Measurements from ENCODE around the gene SIMC1. TPM values are rescaled to one million over a fixed set of nuclear protein-coding genes. Genes with fewer than 3 reads are reported as not detected.

SIMC1 gene
- total and polyA plus RNA-seq, 2 donors (not counting 3 experiments of a cell fraction or from before 2014, with no cell fraction given) = 9.0 to 16.2 TPM

- ChIA-PET CTCF (interaction anchor here (1.1 to 2.9 kb wide), 4 partner anchors 11 to 1246 kb away, joined by 3 to 12 read pairs (median 4); no protein-coding TSS in a partner anchor), POLR2A (interaction anchor here (0.8 kb wide), 1 partner anchor 176 kb away, joined by 4 read pairs; the partner anchor contains the start of gene RNF44)
- peaks cover 35% of the 10 kb centered on the region for H3K79me2 ChIP-seq (ENCODE audit: control insufficient read depth, insufficient read depth, low read length)
- TF ChIP-seq POLR2AphosphoS5 (IDR thresholded peaks at IDR 0.05; ENCODE audit: insufficient read depth, low read depth, low read length) = peak; percentile 85
- TF ChIP-seq MYC (IDR thresholded peaks at IDR 0.05; ENCODE audit: low read depth, low read length) = peak; percentile 25
- peak; percentile 26 for TF ChIP-seq GATA2 (IDR thresholded peaks at IDR 0.05; ENCODE audit: insufficient read depth, insufficient read length, low read depth, low read length)
- TF ChIP-seq POLR2A (IDR thresholded peaks at IDR 0.05; ENCODE audit: low read depth, low read length) = peak; percentile 98
- no peak for TF ChIP-seq MAX (IDR thresholded peaks at IDR 0.05; ENCODE audit: insufficient read depth, insufficient read length)
- no peaks in the 10 kb centered on the region for H3K9me3 ChIP-seq (replicated peaks; ENCODE audit: control insufficient read depth, insufficient read depth, low read length)
- DNase-seq (ENCODE audit: low read depth, low spot score) (peak; percentile 94), FAIRE-seq (peak; percentile 94)
- intact Hi-C loops (cut with micrococcal nuclease) (loop anchor here (1.0 to 10.0 kb wide), 3 partner anchors 27 to 175 kb away; partner anchors contain the start of genes HIGD2A, NOP16, RNF44 and SIMC1), dilution Hi-C loops (cut with MboI; ENCODE audit: extremely low pct_ligation_motif_present, low sequenced_read_pairs) (no loop called here)
- peak within 1 kb of the TSS; percentile 75 for H3K4me2 ChIP-seq (ENCODE audit: insufficient read depth, low read length)
- no peaks in the 10 kb centered on the region for H4K20me1 ChIP-seq (replicated peaks; ENCODE audit: control insufficient read depth, extremely low read depth, insufficient read depth, low read length)
- H3K27me3 ChIP-seq (ENCODE audit: control insufficient read depth in 2 of 2, insufficient read depth in 2 of 2, low read length in 2 of 2) = no peaks in the 10 kb centered on the region
- H2AFZ ChIP-seq (ENCODE audit: low read depth, low read length) = peak within 1 kb of the TSS; percentile 94
- H3K27ac ChIP-seq (ENCODE audit: insufficient read depth, low read depth, low read length) = peak within 1 kb of the TSS; percentile 67
- H3K4me3 ChIP-seq (replicated peaks in 1 of 3; ENCODE audit: insufficient read depth in 1 of 3, low read depth in 1 of 3, low read length in 3 of 3) = peak within 1 kb of the TSS; percentile 83 to 99 (median 92)
- H3K36me3 ChIP-seq (ENCODE audit: control insufficient read depth in 2 of 2, extremely low read depth in 1 of 2, insufficient read depth in 2 of 2, low read length in 2 of 2) = peaks cover 0 to 3% of the 10 kb centered on the region in 2 experiments
- peak within 1 kb of the TSS; percentile 95 for H3K9ac ChIP-seq (replicated peaks; ENCODE audit: extremely low read depth, insufficient read depth, low read length)
- no peaks in the 10 kb centered on the region for H3K9me1 ChIP-seq (replicated peaks; ENCODE audit: control insufficient read depth, extremely low read depth, insufficient read depth, low read length)
- TSS peak; percentile 67 for BruUV-seq (replicated peaks)
- peaks cover 13% of the 10 kb centered on the region for H3K4me1 ChIP-seq (ENCODE audit: control insufficient read depth, extremely low read depth, insufficient read depth, low read length)
Observed at GRCh38 chr5:176361437-176362232, 123.4 kb downstream of the SIMC1 start, which contains the start of gene KIAA1191. KIAA1191 (minus strand) TSS chr5:176361764; CDS start chr5:176359508, 2,256 bp downstream.

DNA sequence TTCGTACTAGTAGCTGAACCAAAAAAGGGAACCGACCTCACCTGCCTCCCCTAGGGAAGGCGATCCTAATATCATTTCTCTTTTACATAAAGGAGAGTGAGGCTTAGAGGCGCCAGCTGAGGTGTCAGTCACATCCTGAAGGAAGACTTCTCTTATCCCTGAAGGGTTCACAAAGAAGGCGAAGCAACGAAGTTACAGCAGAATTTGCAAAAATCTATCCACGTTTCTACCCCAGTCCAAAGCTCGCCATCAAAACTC is 123.9 kb downstream of the SIMC1 start:
- FAIRE-seq = no peak
- H2AFZ ChIP-seq (ENCODE audit: low read depth, low read length) = peak overlapping the region; percentile 93

More for the DNA sequence above, 123.9 kb downstream of the SIMC1 start:
- ChIA-PET POLR2A (interaction anchor here (0.8 kb wide), 1 partner anchor 176 kb away, joined by 4 read pairs; the partner anchor contains the start of gene RNF44), CTCF (interaction anchor here (1.4 to 2.9 kb wide), 2 partner anchors 298 to 632 kb away, joined by 4 to 12 read pairs; no protein-coding TSS in a partner anchor)
- BruUV-seq (replicated peaks) = no TSS peak
- dilution Hi-C loops (cut with MboI; ENCODE audit: extremely low pct_ligation_motif_present, low sequenced_read_pairs) (no loop called here), intact Hi-C loops (cut with micrococcal nuclease) (loop anchor here (10.0 kb wide), 1 partner anchor 127 kb away; the partner anchor contains the start of gene SIMC1)
- Histone ChIP-seq H3K9me1 (replicated peaks; ENCODE audit: control insufficient read depth, extremely low read depth, insufficient read depth, low read length) (no peaks in the 10 kb centered on the region), H3K4me3 (replicated peaks in 1 of 3; ENCODE audit: insufficient read depth in 1 of 3, low read depth in 1 of 3, low read length in 3 of 3) (peak overlapping the region in 2 of 3 experiments; percentile 83 to 92), H3K36me3 (ENCODE audit: control insufficient read depth in 2 of 2, extremely low read depth in 1 of 2, insufficient read depth in 2 of 2, low read length in 2 of 2) (peaks cover 0 to 3% of the 10 kb centered on the region in 2 experiments), H3K9ac (replicated peaks; ENCODE audit: extremely low read depth, insufficient read depth, low read length) (no peak overlapping the region), H3K27ac (ENCODE audit: insufficient read depth, low read depth, low read length) (no peak overlapping the region), H3K4me2 (ENCODE audit: insufficient read depth, low read length) (peak overlapping the region; percentile 75), H3K79me2 (ENCODE audit: control insufficient read depth, insufficient read depth, low read length) (peaks cover 31% of the 10 kb centered on the region), H4K20me1 (replicated peaks; ENCODE audit: control insufficient read depth, extremely low read depth, insufficient read depth, low read length) (no peaks in the 10 kb centered on the region), H3K9me3 (replicated peaks; ENCODE audit: control insufficient read depth, insufficient read depth, low read length) (no peaks in the 10 kb centered on the region), H3K27me3 (ENCODE audit: control insufficient read depth in 2 of 2, insufficient read depth in 2 of 2, low read length in 2 of 2) (no peaks in the 10 kb centered on the region), H3K4me1 (ENCODE audit: control insufficient read depth, extremely low read depth, insufficient read depth, low read length) (peaks cover 13% of the 10 kb centered on the region)
- no peak for TF ChIP-seq POLR2A (IDR thresholded peaks at IDR 0.05; ENCODE audit: low read depth, low read length)
- DNase-seq (ENCODE audit: low read depth, low spot score) = no peak

All from endothelial cell of umbilical vein (primary cell).